GM23338 (cell line): ENCODE measurements around the gene JARID2. TPM values are rescaled to one million over a fixed set of nuclear protein-coding genes. Genes with fewer than 3 reads are reported as not detected.

Experiments
- ATAC-seq: fragments of 200-7000 bp; cut with Tn5 transposase; 3 replicates; pipeline ENCODE4 v1.9.1; 2020
- DNase-seq: peaks from one replicate; pipeline ENCODE4 v3.0.0-alpha.2; 2015; ENCODE audit warnings: low spot score
- H2AFZ ChIP-seq: fragments of 200-600 bp; sonication (generic); 2 replicates; pipeline ENCODE4 v1.8.0; 2016; ENCODE audit warnings: antibody characterized with exemption, mild to moderate bottlenecking, moderate library complexity
- H3F3A ChIP-seq: fragments of 200-600 bp; sonication (generic); replicated peaks from 2 replicates; pipeline ENCODE4 v1.8.0; 2017; ENCODE audit warnings: antibody characterized with exemption, mixed run types, low read depth
- H3K27ac ChIP-seq: fragments of 200-600 bp; sonication (generic); 2 replicates; pipeline ENCODE4 v1.6.1; 2016; ENCODE audit warnings: low read depth
- H3K27me3 ChIP-seq: fragments of 200-600 bp; sonication (generic); 2 replicates; pipeline ENCODE4 v1.8.0; 2016; ENCODE audit warnings: mild to moderate bottlenecking, mixed run types, moderate library complexity; ENCODE audit not compliant: insufficient read depth
- H3K36me3 ChIP-seq: fragments of 200-600 bp; sonication (generic); 2 replicates; pipeline ENCODE4 v1.8.0; 2016; ENCODE audit warnings: mild to moderate bottlenecking; ENCODE audit not compliant: insufficient read depth
- H3K4me1 ChIP-seq: fragments of 200-600 bp; sonication (generic); 2 replicates; pipeline ENCODE4 v1.8.0; 2016; ENCODE audit warnings: mild to moderate bottlenecking, moderate library complexity; ENCODE audit not compliant: insufficient read depth
- H3K4me2 ChIP-seq: fragments of 200-600 bp; sonication (generic); 2 replicates; pipeline ENCODE4 v1.7.1; 2017; ENCODE audit warnings: mixed run types
- H3K4me3 ChIP-seq: fragments of 200-600 bp; sonication (generic); 2 replicates; pipeline ENCODE4 v1.6.1; 2016; ENCODE audit warnings: mixed run types
- H3K79me2 ChIP-seq: fragments of 200-600 bp; sonication (generic); replicated peaks from 2 replicates; pipeline ENCODE4 v1.8.0; 2017; ENCODE audit warnings: mild to moderate bottlenecking; ENCODE audit not compliant: insufficient read depth
- H3K9me2 ChIP-seq: fragments of 200-600 bp; sonication (generic); 2 replicates; pipeline ENCODE4 v1.8.0; 2017; ENCODE audit not compliant: insufficient read depth
- H4K20me1 ChIP-seq: fragments of 200-600 bp; sonication (generic); replicated peaks from 2 replicates; pipeline ENCODE4 v1.8.0; 2017; ENCODE audit warnings: mild to moderate bottlenecking; ENCODE audit not compliant: insufficient read depth
- H3K27ac Mint-ChIP-seq: 2 replicates; pipeline ENCODE4 v1.8.0; 2020; ENCODE audit warnings: inconsistent platforms, mild to moderate bottlenecking, moderate library complexity, mixed read lengths
- H3K27me3 Mint-ChIP-seq: 3 replicates; pipeline ENCODE4 v1.8.0; 2022; ENCODE audit warnings: low read depth, mild to moderate bottlenecking, moderate library complexity, mixed read lengths, inconsistent platforms; ENCODE audit not compliant: insufficient read depth, poor library complexity
- H3K36me3 Mint-ChIP-seq: 3 replicates; pipeline ENCODE4 v1.8.0; 2021; ENCODE audit warnings: low read depth, mild to moderate bottlenecking, inconsistent platforms, moderate library complexity, mixed read lengths
- H3K4me1 Mint-ChIP-seq: 3 replicates; pipeline ENCODE4 v1.8.0; 2020; ENCODE audit warnings: mild to moderate bottlenecking, inconsistent platforms, mixed read lengths
- H3K4me3 Mint-ChIP-seq: 3 replicates; pipeline ENCODE4 v1.8.0; 2021; ENCODE audit warnings: moderate library complexity, mild to moderate bottlenecking, inconsistent platforms, mixed read lengths
- H3K9me3 Mint-ChIP-seq: 3 replicates; pipeline ENCODE4 v1.8.0; 2020; ENCODE audit warnings: moderate library complexity, mild to moderate bottlenecking, inconsistent platforms, mixed read lengths
- CREB1 ChIP-seq: fragments of 250-450 bp; sonication (Bioruptor Pico); IDR thresholded peaks from 2 replicates; pipeline ENCODE4 v1.5.0; 2020; ENCODE audit warnings: low read depth, mild to moderate bottlenecking, moderate library complexity
- EZH2 ChIP-seq: fragments of 200-600 bp; sonication (generic); IDR thresholded peaks from one replicate; pipeline ENCODE4 v1.8.0; 2017; ENCODE audit warnings: antibody characterized with exemption, mild to moderate bottlenecking, low read depth; ENCODE audit not compliant: unreplicated experiment
- EZH2phosphoT487 ChIP-seq: fragments of 200-600 bp; sonication (generic); IDR thresholded peaks from one replicate; pipeline ENCODE4 v1.8.1; 2018; ENCODE audit warnings: antibody characterized with exemption; ENCODE audit not compliant: unreplicated experiment
- JUNB ChIP-seq: IDR thresholded peaks from one replicate; pipeline ENCODE4 v1.6.1; 2016; ENCODE audit warnings: antibody characterized with exemption; ENCODE audit not compliant: unreplicated experiment
- NANOG ChIP-seq: IDR thresholded peaks from 2 replicates; pipeline ENCODE4 v1.6.1; 2016; ENCODE audit warnings: antibody characterized with exemption, borderline replicate concordance
- POLR2AphosphoS5 ChIP-seq: IDR thresholded peaks from 2 replicates; pipeline ENCODE4 v1.6.1; 2016; ENCODE audit warnings: antibody characterized with exemption, low read depth
- STAT1 ChIP-seq: IDR thresholded peaks from one replicate; pipeline ENCODE4 v1.6.1; 2016; ENCODE audit warnings: antibody characterized with exemption; ENCODE audit not compliant: unreplicated experiment
- ZNF114 ChIP-seq: fragments of 250-450 bp; sonication (Bioruptor Pico); IDR thresholded peaks from 2 replicates; pipeline ENCODE4 v1.5.0; 2020; ENCODE audit warnings: mild to moderate bottlenecking, moderate library complexity
- ZNF331 ChIP-seq: fragments of 250-450 bp; sonication (Bioruptor Pico); IDR thresholded peaks from 2 replicates; pipeline ENCODE4 v1.5.0; 2020; ENCODE audit warnings: low read depth, mild to moderate bottlenecking, moderate library complexity
- polyA plus RNA-seq: library from polyadenylated mRNA; unstranded; fragments of >200 nt; fragmentation: Nextera tagmentation; extraction: Ambion mirVana; gene quantifications from 2 replicates; pipeline ENCODE4 v1.2.1, GENCODE V29; 2016
- total RNA-seq: library from RNA; depleted of rRNA; stranded (reverse); fragments of >200 nt; shearing (Covaris generic); gene quantifications from 2 replicates; pipeline ENCODE4 v1.2.3, GENCODE V29; 2014
- TF ChIP-seq, protein P1 (sequence below): IDR thresholded peaks from one replicate; pipeline ENCODE4 v1.6.1; 2018; ENCODE audit warnings: antibody characterized with exemption; ENCODE audit not compliant: unreplicated experiment
- TF ChIP-seq, protein P2 (sequence below): fragments of 250-450 bp; sonication (Bioruptor Pico); IDR thresholded peaks from 2 replicates; pipeline ENCODE4 v1.5.0; 2020; ENCODE audit warnings: mild to moderate bottlenecking, moderate library complexity
- TF ChIP-seq, protein P3 (sequence below): IDR thresholded peaks from 2 replicates; pipeline ENCODE4 v1.6.1; 2016; ENCODE audit warnings: antibody characterized with exemption
- TF ChIP-seq, protein P4 (sequence below), 2 experiments: fragments of 200-600 bp in 1 of 2; sonication (generic) in 1 of 2; conservative IDR thresholded peaks; 2 replicates each; pipeline versions ENCODE4 v1.5.1 to v1.6.1; 2016 to 2017; ENCODE audit warnings: antibody characterized with exemption in 2 of 2, low read depth in 2 of 2, mild to moderate bottlenecking in 2 of 2, moderate library complexity in 1 of 2

Gene JARID2
- total and polyA plus RNA-seq, 2 experiments from 2014 or later = 92.8 to 196 TPM

DNA sequence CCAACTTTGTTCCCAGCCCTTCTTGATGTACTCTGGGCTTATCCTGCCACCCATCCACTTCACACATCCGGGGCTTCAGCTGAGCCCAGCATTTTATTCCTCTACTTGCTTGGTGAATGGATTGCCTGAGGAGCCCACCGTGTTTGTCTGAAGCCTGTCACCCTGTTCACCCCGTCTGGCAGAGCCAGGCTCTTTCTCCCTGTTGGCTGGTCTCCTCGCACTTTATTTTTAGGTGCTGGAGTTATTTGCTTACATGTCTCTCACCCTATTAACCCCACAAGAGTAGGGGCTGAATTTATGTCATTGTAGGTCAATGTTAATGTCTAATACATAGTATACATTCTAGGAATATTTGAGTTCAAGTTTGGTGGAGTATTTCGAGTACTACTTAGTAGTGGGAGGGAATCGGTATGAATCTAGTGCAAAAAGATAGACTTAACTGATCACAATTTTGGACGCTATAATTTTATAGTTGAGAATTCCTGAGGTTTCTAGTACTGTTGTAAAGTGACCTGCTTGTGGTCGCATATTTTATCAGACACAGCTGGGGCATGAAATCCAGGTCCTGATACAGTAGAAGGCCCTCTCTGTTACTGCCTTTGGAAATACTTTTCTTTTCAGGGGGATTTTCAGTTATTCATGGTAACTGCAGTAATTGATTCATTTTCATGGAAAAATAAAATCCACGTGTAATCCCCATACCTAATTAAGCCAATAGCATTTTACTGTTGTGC, 10.8 kb downstream of the JARID2 start:
- H3K27me3 Mint-ChIP-seq = peaks cover 10% of the 10 kb centered on the region
- H3K4me1 Mint-ChIP-seq = peaks cover 96% of the 10 kb centered on the region
- TF ChIP-seq, protein P1, sequence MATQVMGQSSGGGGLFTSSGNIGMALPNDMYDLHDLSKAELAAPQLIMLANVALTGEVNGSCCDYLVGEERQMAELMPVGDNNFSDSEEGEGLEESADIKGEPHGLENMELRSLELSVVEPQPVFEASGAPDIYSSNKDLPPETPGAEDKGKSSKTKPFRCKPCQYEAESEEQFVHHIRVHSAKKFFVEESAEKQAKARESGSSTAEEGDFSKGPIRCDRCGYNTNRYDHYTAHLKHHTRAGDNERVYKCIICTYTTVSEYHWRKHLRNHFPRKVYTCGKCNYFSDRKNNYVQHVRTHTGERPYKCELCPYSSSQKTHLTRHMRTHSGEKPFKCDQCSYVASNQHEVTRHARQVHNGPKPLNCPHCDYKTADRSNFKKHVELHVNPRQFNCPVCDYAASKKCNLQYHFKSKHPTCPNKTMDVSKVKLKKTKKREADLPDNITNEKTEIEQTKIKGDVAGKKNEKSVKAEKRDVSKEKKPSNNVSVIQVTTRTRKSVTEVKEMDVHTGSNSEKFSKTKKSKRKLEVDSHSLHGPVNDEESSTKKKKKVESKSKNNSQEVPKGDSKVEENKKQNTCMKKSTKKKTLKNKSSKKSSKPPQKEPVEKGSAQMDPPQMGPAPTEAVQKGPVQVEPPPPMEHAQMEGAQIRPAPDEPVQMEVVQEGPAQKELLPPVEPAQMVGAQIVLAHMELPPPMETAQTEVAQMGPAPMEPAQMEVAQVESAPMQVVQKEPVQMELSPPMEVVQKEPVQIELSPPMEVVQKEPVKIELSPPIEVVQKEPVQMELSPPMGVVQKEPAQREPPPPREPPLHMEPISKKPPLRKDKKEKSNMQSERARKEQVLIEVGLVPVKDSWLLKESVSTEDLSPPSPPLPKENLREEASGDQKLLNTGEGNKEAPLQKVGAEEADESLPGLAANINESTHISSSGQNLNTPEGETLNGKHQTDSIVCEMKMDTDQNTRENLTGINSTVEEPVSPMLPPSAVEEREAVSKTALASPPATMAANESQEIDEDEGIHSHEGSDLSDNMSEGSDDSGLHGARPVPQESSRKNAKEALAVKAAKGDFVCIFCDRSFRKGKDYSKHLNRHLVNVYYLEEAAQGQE = no peak
- no peak for TF ChIP-seq ZNF114 (CRISPR knock-in tag)
- TF ChIP-seq, protein P2, sequence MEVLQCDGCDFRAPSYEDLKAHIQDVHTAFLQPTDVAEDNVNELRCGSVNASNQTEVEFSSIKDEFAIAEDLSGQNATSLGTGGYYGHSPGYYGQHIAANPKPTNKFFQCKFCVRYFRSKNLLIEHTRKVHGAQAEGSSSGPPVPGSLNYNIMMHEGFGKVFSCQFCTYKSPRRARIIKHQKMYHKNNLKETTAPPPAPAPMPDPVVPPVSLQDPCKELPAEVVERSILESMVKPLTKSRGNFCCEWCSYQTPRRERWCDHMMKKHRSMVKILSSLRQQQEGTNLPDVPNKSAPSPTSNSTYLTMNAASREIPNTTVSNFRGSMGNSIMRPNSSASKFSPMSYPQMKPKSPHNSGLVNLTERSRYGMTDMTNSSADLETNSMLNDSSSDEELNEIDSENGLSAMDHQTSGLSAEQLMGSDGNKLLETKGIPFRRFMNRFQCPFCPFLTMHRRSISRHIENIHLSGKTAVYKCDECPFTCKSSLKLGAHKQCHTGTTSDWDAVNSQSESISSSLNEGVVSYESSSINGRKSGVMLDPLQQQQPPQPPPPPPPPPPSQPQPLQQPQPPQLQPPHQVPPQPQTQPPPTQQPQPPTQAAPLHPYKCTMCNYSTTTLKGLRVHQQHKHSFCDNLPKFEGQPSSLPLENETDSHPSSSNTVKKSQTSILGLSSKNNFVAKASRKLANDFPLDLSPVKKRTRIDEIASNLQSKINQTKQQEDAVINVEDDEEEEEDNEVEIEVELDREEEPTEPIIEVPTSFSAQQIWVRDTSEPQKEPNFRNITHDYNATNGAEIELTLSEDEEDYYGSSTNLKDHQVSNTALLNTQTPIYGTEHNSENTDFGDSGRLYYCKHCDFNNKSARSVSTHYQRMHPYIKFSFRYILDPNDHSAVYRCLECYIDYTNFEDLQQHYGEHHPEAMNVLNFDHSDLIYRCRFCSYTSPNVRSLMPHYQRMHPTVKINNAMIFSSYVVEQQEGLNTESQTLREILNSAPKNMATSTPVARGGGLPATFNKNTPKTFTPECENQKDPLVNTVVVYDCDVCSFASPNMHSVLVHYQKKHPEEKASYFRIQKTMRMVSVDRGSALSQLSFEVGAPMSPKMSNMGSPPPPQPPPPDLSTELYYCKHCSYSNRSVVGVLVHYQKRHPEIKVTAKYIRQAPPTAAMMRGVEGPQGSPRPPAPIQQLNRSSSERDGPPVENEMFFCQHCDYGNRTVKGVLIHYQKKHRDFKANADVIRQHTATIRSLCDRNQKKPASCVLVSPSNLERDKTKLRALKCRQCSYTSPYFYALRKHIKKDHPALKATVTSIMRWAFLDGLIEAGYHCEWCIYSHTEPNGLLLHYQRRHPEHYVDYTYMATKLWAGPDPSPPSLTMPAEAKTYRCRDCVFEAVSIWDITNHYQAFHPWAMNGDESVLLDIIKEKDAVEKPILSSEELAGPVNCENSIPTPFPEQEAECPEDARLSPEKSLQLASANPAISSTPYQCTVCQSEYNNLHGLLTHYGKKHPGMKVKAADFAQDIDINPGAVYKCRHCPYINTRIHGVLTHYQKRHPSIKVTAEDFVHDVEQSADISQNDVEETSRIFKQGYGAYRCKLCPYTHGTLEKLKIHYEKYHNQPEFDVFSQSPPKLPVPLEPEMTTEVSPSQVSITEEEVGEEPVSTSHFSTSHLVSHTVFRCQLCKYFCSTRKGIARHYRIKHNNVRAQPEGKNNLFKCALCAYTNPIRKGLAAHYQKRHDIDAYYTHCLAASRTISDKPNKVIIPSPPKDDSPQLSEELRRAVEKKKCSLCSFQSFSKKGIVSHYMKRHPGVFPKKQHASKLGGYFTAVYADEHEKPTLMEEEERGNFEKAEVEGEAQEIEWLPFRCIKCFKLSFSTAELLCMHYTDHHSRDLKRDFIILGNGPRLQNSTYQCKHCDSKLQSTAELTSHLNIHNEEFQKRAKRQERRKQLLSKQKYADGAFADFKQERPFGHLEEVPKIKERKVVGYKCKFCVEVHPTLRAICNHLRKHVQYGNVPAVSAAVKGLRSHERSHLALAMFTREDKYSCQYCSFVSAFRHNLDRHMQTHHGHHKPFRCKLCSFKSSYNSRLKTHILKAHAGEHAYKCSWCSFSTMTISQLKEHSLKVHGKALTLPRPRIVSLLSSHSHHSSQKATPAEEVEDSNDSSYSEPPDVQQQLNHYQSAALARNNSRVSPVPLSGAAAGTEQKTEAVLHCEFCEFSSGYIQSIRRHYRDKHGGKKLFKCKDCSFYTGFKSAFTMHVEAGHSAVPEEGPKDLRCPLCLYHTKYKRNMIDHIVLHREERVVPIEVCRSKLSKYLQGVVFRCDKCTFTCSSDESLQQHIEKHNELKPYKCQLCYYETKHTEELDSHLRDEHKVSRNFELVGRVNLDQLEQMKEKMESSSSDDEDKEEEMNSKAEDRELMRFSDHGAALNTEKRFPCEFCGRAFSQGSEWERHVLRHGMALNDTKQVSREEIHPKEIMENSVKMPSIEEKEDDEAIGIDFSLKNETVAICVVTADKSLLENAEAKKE (CRISPR knock-in tag) = no peak
- TF ChIP-seq JUNB = no peak
- TF ChIP-seq STAT1 = no peak
- TF ChIP-seq EZH2 = no peak
- TF ChIP-seq ZNF331 = no peak
- TF ChIP-seq NANOG = no peak
- TF ChIP-seq EZH2phosphoT487 = no peak
- TF ChIP-seq, protein P3, sequence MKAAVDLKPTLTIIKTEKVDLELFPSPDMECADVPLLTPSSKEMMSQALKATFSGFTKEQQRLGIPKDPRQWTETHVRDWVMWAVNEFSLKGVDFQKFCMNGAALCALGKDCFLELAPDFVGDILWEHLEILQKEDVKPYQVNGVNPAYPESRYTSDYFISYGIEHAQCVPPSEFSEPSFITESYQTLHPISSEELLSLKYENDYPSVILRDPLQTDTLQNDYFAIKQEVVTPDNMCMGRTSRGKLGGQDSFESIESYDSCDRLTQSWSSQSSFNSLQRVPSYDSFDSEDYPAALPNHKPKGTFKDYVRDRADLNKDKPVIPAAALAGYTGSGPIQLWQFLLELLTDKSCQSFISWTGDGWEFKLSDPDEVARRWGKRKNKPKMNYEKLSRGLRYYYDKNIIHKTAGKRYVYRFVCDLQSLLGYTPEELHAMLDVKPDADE = no peak
- TF ChIP-seq CREB1 = no peak
- no peak for TF ChIP-seq POLR2AphosphoS5
- TF ChIP-seq, protein P4, sequence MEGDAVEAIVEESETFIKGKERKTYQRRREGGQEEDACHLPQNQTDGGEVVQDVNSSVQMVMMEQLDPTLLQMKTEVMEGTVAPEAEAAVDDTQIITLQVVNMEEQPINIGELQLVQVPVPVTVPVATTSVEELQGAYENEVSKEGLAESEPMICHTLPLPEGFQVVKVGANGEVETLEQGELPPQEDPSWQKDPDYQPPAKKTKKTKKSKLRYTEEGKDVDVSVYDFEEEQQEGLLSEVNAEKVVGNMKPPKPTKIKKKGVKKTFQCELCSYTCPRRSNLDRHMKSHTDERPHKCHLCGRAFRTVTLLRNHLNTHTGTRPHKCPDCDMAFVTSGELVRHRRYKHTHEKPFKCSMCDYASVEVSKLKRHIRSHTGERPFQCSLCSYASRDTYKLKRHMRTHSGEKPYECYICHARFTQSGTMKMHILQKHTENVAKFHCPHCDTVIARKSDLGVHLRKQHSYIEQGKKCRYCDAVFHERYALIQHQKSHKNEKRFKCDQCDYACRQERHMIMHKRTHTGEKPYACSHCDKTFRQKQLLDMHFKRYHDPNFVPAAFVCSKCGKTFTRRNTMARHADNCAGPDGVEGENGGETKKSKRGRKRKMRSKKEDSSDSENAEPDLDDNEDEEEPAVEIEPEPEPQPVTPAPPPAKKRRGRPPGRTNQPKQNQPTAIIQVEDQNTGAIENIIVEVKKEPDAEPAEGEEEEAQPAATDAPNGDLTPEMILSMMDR (conservative IDR thresholded peaks at IDR 0.05; ENCODE audit: low read depth in 2 of 2) = no peak
- H3K9me2 ChIP-seq = no peaks in the 10 kb centered on the region
- peak; percentile 6; the same call in 1 of the 3 replicates for ATAC-seq
- peak overlapping the region; percentile 83 for H3K4me3 ChIP-seq
- no peaks in the 10 kb centered on the region; the same call in none of the 2 replicates for H3K36me3 ChIP-seq
- peaks cover 76% of the 10 kb centered on the region for H3K36me3 Mint-ChIP-seq
- peaks cover 24% of the 10 kb centered on the region for H3F3A ChIP-seq
- peak overlapping the region; percentile 90 for H3K4me2 ChIP-seq
- H3K27ac ChIP-seq = no peak overlapping the region
- peak overlapping the region; percentile 40; the same call in 2 of the 3 replicates for H3K4me3 Mint-ChIP-seq
- H3K4me1 ChIP-seq = peaks cover 100% of the 10 kb centered on the region
- H2AFZ ChIP-seq = no peak overlapping the region
- peaks cover 99% of the 10 kb centered on the region for H4K20me1 ChIP-seq
- no peak overlapping the region for H3K27ac Mint-ChIP-seq
- H3K79me2 ChIP-seq = peaks cover 100% of the 10 kb centered on the region
- no peaks in the 10 kb centered on the region for H3K9me3 Mint-ChIP-seq
- no peaks in the 10 kb centered on the region for H3K27me3 ChIP-seq
- DNase-seq = no peak
